A549 (cell line): ENCODE data around the gene CEACAM16. TPM values are rescaled to one million over a fixed set of nuclear protein-coding genes. Genes with fewer than 3 reads are reported as not detected.

Source experiments
- ATAC-seq, 2 experiments: fragments of 200-7000 bp in 1 of 2; fragments of >200 bp in 1 of 2; cut with Nextera tagmentation in 1 of 2; cut with Tn5 transposase in 1 of 2; 3 replicates each; pipeline versions ENCODE4 v1.8.0 to v1.9.1; 2018 to 2020; ENCODE audit warnings: mild to moderate bottlenecking in 1 of 2, moderate library complexity in 1 of 2
- CTCF ChIA-PET: fragments of 300-600 bp; sonication (Branson Sonifier 250); formaldehyde crosslinking; extraction: SDS; loops from one replicate; lab custom pipeline; 2021; ENCODE audit warnings: antibody characterized with exemption, inconsistent platforms; lab: Yijun Ruan, JAX
- POLR2A ChIA-PET: fragments of 350-600 bp; formaldehyde crosslinking; extraction: SDS; loops from one replicate; lab custom pipeline; 2021; ENCODE audit warnings: antibody characterized with exemption, inconsistent platforms; lab: Yijun Ruan, JAX
- DNase-seq, 2 experiments: peaks; one replicate each; pipeline versions ENCODE4 v3.0.0 to v3.0.0-alpha.2; 2011 to 2016; ENCODE audit warnings: low read depth in 1 of 2, low spot score in 1 of 2
- FAIRE-seq: peaks from 2 replicates; lab custom pipeline; 2011; peaks lifted over from hg19 to GRCh38; lab: Jason Lieb, UNC
- H3K27ac ChIP-seq, 2 experiments: fragments of >200 bp; sonication (Bioruptor Twin); formaldehyde crosslinking; 3 replicates each; pipeline ENCODE4 v1.5.1; 2016 to 2017
- H3K4me1 ChIP-seq: fragments of >200 bp; sonication (Bioruptor Twin); formaldehyde crosslinking; 3 replicates; pipeline ENCODE4 v1.6.1; 2016
- H3K4me2 ChIP-seq: fragments of >200 bp; sonication (Bioruptor Twin); formaldehyde crosslinking; 3 replicates; pipeline ENCODE4 v1.6.1; 2016
- H3K4me3 ChIP-seq: fragments of >200 bp; sonication (Bioruptor Twin); formaldehyde crosslinking; 3 replicates; pipeline ENCODE4 v1.5.1; 2016
- H3K9me3 ChIP-seq: fragments of >200 bp; sonication (Bioruptor Twin); formaldehyde crosslinking; 3 replicates; pipeline ENCODE4 v1.6.1; 2016
- ATOH8 ChIP-seq: fragments of 250-450 bp; sonication (Bioruptor Pico); IDR thresholded peaks from 2 replicates; pipeline ENCODE4 v1.5.0; 2020; ENCODE audit warnings: low read depth, mild to moderate bottlenecking, moderate library complexity
- BHLHE40 ChIP-seq: IDR thresholded peaks from 2 replicates; pipeline ENCODE4 v1.6.1; 2012; ENCODE audit warnings: low read depth, low read length, inconsistent platforms
- CHD2 ChIP-seq: fragments of 150-350 bp; IDR thresholded peaks from 2 replicates; pipeline ENCODE4 v1.6.1; 2014; ENCODE audit warnings: low read length; ENCODE audit not compliant: partially characterized antibody
- E2F6 ChIP-seq: IDR thresholded peaks from 2 replicates; pipeline ENCODE4 v1.6.1; 2012; ENCODE audit warnings: low read depth, borderline replicate concordance
- EHMT2 ChIP-seq: fragments of 200-600 bp; sonication (generic); IDR thresholded peaks from 2 replicates; pipeline ENCODE4 v1.6.1; 2016; ENCODE audit warnings: antibody characterized with exemption, low read depth, mild to moderate bottlenecking, moderate library complexity
- ELK1 ChIP-seq: fragments of 150-350 bp; IDR thresholded peaks from 2 replicates; pipeline ENCODE4 v1.6.1; 2014; ENCODE audit warnings: low read depth, mild to moderate bottlenecking, low read length
- ESRRA ChIP-seq: fragments of 150-350 bp; IDR thresholded peaks from 2 replicates; pipeline ENCODE4 v1.6.1; 2014; ENCODE audit warnings: mild to moderate bottlenecking, low read length, borderline replicate concordance
- FOSL2 ChIP-seq, 2 experiments: fragments of 450-650 bp in 1 of 2; fragments of >200 bp in 1 of 2; sonication (Bioruptor Twin) in 1 of 2; formaldehyde crosslinking; IDR thresholded peaks; 2 replicates each; pipeline versions ENCODE4 v1.5.0 to v1.6.1; 2016 to 2020; ENCODE audit warnings: mild to moderate bottlenecking in 1 of 2, moderate library complexity in 1 of 2
- GATA3 ChIP-seq: IDR thresholded peaks from 2 replicates; pipeline ENCODE4 v1.6.1; 2012; ENCODE audit warnings: borderline replicate concordance
- HDAC2 ChIP-seq: fragments of 200-600 bp; sonication (generic); IDR thresholded peaks from 2 replicates; pipeline ENCODE4 v1.6.1; 2016
- HEYL ChIP-seq: fragments of 250-450 bp; sonication (Bioruptor Pico); IDR thresholded peaks from 2 replicates; pipeline ENCODE4 v1.8.0; 2021; ENCODE audit warnings: mild to moderate bottlenecking, moderate library complexity
- HOXB13 ChIP-seq: fragments of 250-450 bp; sonication (Bioruptor Pico); IDR thresholded peaks from 2 replicates; pipeline ENCODE4 v1.5.0; 2020; ENCODE audit warnings: low read depth, mild to moderate bottlenecking, moderate library complexity
- HOXB5 ChIP-seq: fragments of 250-450 bp; sonication (Bioruptor Pico); IDR thresholded peaks from 2 replicates; pipeline ENCODE4 v1.5.0; 2020; ENCODE audit warnings: mild to moderate bottlenecking, moderate library complexity
- KDM1A ChIP-seq: fragments of 200-600 bp; sonication (generic); IDR thresholded peaks from 2 replicates; pipeline ENCODE4 v1.6.1; 2016; ENCODE audit warnings: low read depth, mild to moderate bottlenecking
- KDM5A ChIP-seq: fragments of 200-600 bp; sonication (generic); IDR thresholded peaks from 2 replicates; pipeline ENCODE4 v1.6.1; 2016; ENCODE audit warnings: antibody characterized with exemption, mild to moderate bottlenecking
- MAFK ChIP-seq: fragments of 450-650 bp; IDR thresholded peaks from 2 replicates; pipeline ENCODE4 v1.6.1; 2014; ENCODE audit not compliant: partially characterized antibody
- MAX ChIP-seq: IDR thresholded peaks from 2 replicates; pipeline ENCODE4 v1.6.1; 2012
- MAZ ChIP-seq: fragments of 150-350 bp; IDR thresholded peaks from 2 replicates; pipeline ENCODE4 v1.6.1; 2014; ENCODE audit warnings: antibody characterized with exemption, low read depth, low read length, borderline replicate concordance
- MYC ChIP-seq: IDR thresholded peaks from 2 replicates; pipeline ENCODE4 v1.6.1; 2012; ENCODE audit warnings: mild to moderate bottlenecking, inconsistent platforms, low read length, improper control_type of control experiment, borderline replicate concordance
- POLR2AphosphoS2 ChIP-seq: conservative IDR thresholded peaks from 2 replicates; pipeline ENCODE4 v1.6.1; 2012; ENCODE audit warnings: low read length, improper control_type of control experiment, inconsistent platforms
- RAD21 ChIP-seq, 2 experiments: fragments of >200 bp in 1 of 2; sonication (Bioruptor Twin) in 1 of 2; formaldehyde crosslinking in 1 of 2; IDR thresholded peaks in 1 of 2; conservative IDR thresholded peaks in 1 of 2; 2 replicates in 1 of 2; 3 replicates in 1 of 2; pipeline ENCODE4 v1.6.1; 2012 to 2018; ENCODE audit warnings: inconsistent platforms in 1 of 2
- RFX5 ChIP-seq: fragments of 450-650 bp; IDR thresholded peaks from 2 replicates; pipeline ENCODE4 v1.7.1; 2014; ENCODE audit warnings: antibody characterized with exemption, mild to moderate bottlenecking, moderate library complexity
- ZFP36 ChIP-seq: fragments of 450-650 bp; IDR thresholded peaks from 2 replicates; pipeline ENCODE4 v1.6.1; 2014; ENCODE audit warnings: borderline replicate concordance; ENCODE audit not compliant: partially characterized antibody
- ZNF302 ChIP-seq: fragments of 250-450 bp; sonication (Bioruptor Pico); IDR thresholded peaks from 2 replicates; pipeline ENCODE4 v1.9.0; 2021; ENCODE audit warnings: inconsistent platforms, mild to moderate bottlenecking, moderate library complexity
- WGBS: methylation state at CpG from one replicate; pipeline ENCODE4 v1.1.6; 2017; ENCODE audit errors: missing lambda C conversion rate; 5-methylcytosine and 5-hydroxymethylcytosine counted together
- polyA plus RNA-seq, 4 experiments: library from polyadenylated mRNA; depleted of rRNA in 3 of 4; stranded (reverse); fragments of >200 nt; fragmentation: RNase III in 1 of 4; extraction: RNeasy Plus Mini Kit Qiagen cat#74134 plus additional on column Dnase treatment in 1 of 4; gene quantifications; 2 replicates in 3 of 4; 3 replicates in 1 of 4; pipeline ENCODE4 v1.2.3, GENCODE V29; 2011 to 2017

Gene CEACAM16
- polyA plus RNA-seq, 2 of the 4 experiments (the other 2 are of a cell fraction): not detected

- ATAC-seq (no peak), FAIRE-seq (no peak)
- H3K9me3 ChIP-seq: no peaks in the 10 kb centered on the region
- H3K27ac ChIP-seq: peak overlapping the region; percentile 97
- ChIA-PET POLR2A (interaction anchor here (0.8 to 3.7 kb wide), 3 partner anchors 20 to 232 kb away, joined by 3 to 53 read pairs (median 20); no protein-coding TSS in a partner anchor), CTCF (interaction anchor here (0.6 to 42.5 kb wide), 28 partner anchors 8 to 175 kb away, joined by 3 to 1899 read pairs (median 8); partner anchors contain the start of genes BCAM, BCL3, CBLC and CEACAM16)
- no peak overlapping the region for H3K4me3 ChIP-seq
- TF ChIP-seq HOXB13 (CRISPR knock-in tag) (peak; percentile 42; the same call in 1 of the 2 replicates), E2F6 (peak; percentile 80; the same call in 1 of the 2 replicates), KDM1A (peak; percentile 83), MAX (peak; percentile 72; the same call in 1 of the 2 replicates), ZFP36 (peak; percentile 98), RAD21 (conservative IDR thresholded peaks at IDR 0.05 in 1 of 2, IDR thresholded peaks at IDR 0.05 in 1 of 2) (no peak), FOSL2 (IDR thresholded peaks at IDR 0.05) (no peak), FOSL2 (CRISPR knock-in tag; IDR thresholded peaks at IDR 0.05) (0 out of 2 replicates have a peak, but pooled peaks have one; percentile 3), ATOH8 (CRISPR knock-in tag) (peak; percentile 65; the same call in 1 of the 2 replicates), HDAC2 (0 out of 2 replicates have a peak, but pooled peaks have one; percentile 40), GATA3 (peak; percentile 71), HOXB5 (CRISPR knock-in tag) (peak; percentile 75), RFX5 (no peak), KDM5A (no peak)
- TF ChIP-seq, all 56 proteins: peak for 10
- Histone ChIP-seq H3K4me1 (peaks cover 90% of the 10 kb centered on the region), H3K4me2 (peak overlapping the region; percentile 89)
- 45% methylated on average over 19 of the region's 21 CpGs for WGBS
- peak in 1 of 2 experiments; percentile 60 for DNase-seq
Measured at GRCh38 chr19:44722131-44723121, 23.5 kb downstream of the CEACAM16 start.

GRCh38 chr19:44723299-44723951 is 24.5 kb downstream of the CEACAM16 start:
- FAIRE-seq (no peak), ATAC-seq (peak; percentile 26 to 34; a peak in 5 of 6 replicates), DNase-seq (no peak)
- 75% methylated on average over 10 of the region's 10 CpGs for whole genome bisulfite sequencing
- POLR2A ChIA-PET: interaction anchor here (0.8 to 3.7 kb wide), 22 partner anchors 9 to 167 kb away, joined by 3 to 53 read pairs (median 8); partner anchors contain the start of genes BCL3, NECTIN2 and TOMM40
- Histone ChIP-seq H3K4me3 (no peak overlapping the region), H3K27ac (peak overlapping the region; percentile 97), H3K4me1 (peaks cover 89% of the 10 kb centered on the region), H3K4me2 (peak overlapping the region; percentile 89), H3K9me3 (no peaks in the 10 kb centered on the region)
- CTCF ChIA-PET: interaction anchor here (0.6 to 42.5 kb wide), 56 partner anchors 9 to 337 kb away, joined by 3 to 1899 read pairs (median 5); partner anchors contain the start of genes APOC1, BCAM, BCL3 and CBLC
- TF ChIP-seq HOXB13 (CRISPR knock-in tag) (0 out of 2 replicates have a peak, but pooled peaks have one; percentile 14), ZFP36 (peak; percentile 24), HOXB5 (CRISPR knock-in tag) (0 out of 2 replicates have a peak, but pooled peaks have one; percentile 28), MYC (0 out of 2 replicates have a peak, but pooled peaks have one; percentile 22), HEYL (no peak)

GRCh38 chr19:44723952-44724319 is 25.0 kb downstream of the CEACAM16 start:
- DNase-seq: peak; percentile 96
- peak overlapping the region; percentile 97 for H3K27ac ChIP-seq
- ChIA-PET CTCF (interaction anchor here (0.6 to 42.5 kb wide), 61 partner anchors 10 to 341 kb away, joined by 3 to 1899 read pairs (median 5); partner anchors contain the start of genes APOC1, BCAM, BCL3 and CBLC), POLR2A (interaction anchor here (0.6 to 3.7 kb wide), 24 partner anchors 9 to 454 kb away, joined by 3 to 53 read pairs (median 7); partner anchors contain the start of genes BCL3, NECTIN2, TOMM40 and TRAPPC6A)
- no peaks in the 10 kb centered on the region for H3K9me3 ChIP-seq
- peak overlapping the region; percentile 38 for H3K4me3 ChIP-seq
- H3K4me2 ChIP-seq: peak overlapping the region; percentile 89
- peaks cover 87% of the 10 kb centered on the region for H3K4me1 ChIP-seq
- FAIRE-seq: peak; percentile 93
- peak; percentile 77 to 83 for ATAC-seq
- WGBS: under 1% methylated on average over 7 of the region's 7 CpGs
- TF ChIP-seq EHMT2 (no peak), CHD2 (no peak), ELK1 (no peak), ATOH8 (CRISPR knock-in tag) (no peak; the same call in 1 of the 2 replicates), ZNF302 (no peak), KDM5A (no peak), HDAC2 (no peak), ESRRA (no peak; the same call in 1 of the 2 replicates), BHLHE40 (no peak; the same call in 1 of the 2 replicates), MAZ (no peak), MAFK (no peak), POLR2AphosphoS2 (no peak)
